ENCODE data around the gene SLC25A39. TPM values are rescaled to one million over a fixed set of nuclear protein-coding genes. Genes with fewer than 3 reads are reported as not detected.

The SLC25A39 gene
- total RNA-seq, 2 donors from 2014 or later = 63.2 to 74.6 TPM

DNA sequence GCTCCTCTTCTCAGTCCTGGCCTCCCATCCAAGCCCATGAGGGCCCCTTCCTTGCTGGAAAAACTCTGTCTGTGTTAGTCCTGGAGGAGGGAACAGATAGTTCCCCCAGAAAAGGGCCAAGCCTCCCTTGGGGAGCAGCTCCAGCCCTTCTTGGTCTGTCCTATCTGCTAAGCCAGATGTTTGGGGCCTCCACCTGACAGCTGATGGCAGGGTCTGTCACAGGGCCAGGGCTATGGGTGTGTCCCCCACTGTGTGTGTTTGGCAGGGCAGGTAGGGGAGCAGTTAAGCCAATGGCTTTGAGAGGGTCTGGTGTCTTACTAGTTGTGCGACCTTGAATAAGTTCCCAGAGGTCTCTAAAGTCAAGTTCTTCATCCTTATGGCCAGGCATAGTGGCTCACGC, 43.1 kb downstream of the SLC25A39 start:
- H3K27me3 ChIP-seq (replicated peaks; ENCODE audit: insufficient read depth) = no peaks in the 10 kb centered on the region
- no peak for ATAC-seq (ENCODE audit: insufficient number of reproducible peaks, low FRiP score, low read depth)
- TF ChIP-seq, protein P1, sequence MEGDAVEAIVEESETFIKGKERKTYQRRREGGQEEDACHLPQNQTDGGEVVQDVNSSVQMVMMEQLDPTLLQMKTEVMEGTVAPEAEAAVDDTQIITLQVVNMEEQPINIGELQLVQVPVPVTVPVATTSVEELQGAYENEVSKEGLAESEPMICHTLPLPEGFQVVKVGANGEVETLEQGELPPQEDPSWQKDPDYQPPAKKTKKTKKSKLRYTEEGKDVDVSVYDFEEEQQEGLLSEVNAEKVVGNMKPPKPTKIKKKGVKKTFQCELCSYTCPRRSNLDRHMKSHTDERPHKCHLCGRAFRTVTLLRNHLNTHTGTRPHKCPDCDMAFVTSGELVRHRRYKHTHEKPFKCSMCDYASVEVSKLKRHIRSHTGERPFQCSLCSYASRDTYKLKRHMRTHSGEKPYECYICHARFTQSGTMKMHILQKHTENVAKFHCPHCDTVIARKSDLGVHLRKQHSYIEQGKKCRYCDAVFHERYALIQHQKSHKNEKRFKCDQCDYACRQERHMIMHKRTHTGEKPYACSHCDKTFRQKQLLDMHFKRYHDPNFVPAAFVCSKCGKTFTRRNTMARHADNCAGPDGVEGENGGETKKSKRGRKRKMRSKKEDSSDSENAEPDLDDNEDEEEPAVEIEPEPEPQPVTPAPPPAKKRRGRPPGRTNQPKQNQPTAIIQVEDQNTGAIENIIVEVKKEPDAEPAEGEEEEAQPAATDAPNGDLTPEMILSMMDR (IDR thresholded peaks at IDR 0.05) = no peak
- no peaks in the 10 kb centered on the region for H3K9me3 ChIP-seq
- no peaks in the 10 kb centered on the region for H3K36me3 ChIP-seq
- no peaks in the 10 kb centered on the region for H3K4me1 ChIP-seq (ENCODE audit: control insufficient read depth in 1 of 2, low read depth in 2 of 2)
- H3K4me3 ChIP-seq = no peak overlapping the region
- no peak for DNase-seq (ENCODE audit: low spot score)
- no peak overlapping the region for H3K27ac ChIP-seq

DNA sequence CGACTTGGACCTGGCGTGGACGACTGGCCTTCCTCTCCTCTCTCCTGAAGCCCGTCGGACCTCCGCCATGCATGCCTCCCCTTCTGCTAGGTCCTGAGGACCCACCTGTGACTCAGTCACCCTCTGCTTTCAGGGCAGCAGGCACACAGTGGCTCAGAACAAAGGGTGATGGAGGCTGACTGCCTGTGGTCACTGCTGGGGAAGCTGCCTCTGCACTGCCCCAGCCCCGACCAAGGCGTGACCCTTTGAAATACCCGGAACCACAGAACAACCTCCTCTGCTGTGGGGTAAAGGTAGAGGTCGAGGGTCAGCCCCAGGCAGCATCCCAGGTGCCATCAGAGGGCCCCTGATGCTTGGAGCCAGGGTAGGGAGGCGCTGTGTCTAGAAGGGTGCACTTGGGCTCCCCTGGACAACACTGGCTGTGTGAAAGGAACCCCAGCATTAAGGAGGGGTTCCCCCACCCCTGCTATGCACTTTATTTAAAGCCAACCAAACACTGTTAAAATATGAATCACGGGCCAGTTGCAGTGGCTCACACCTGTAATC, 44.2 kb downstream of the SLC25A39 start:
- DNase-seq (ENCODE audit: low spot score) = no peak
- Histone ChIP-seq H3K9me3 (no peaks in the 10 kb centered on the region), H3K27me3 (replicated peaks; ENCODE audit: insufficient read depth) (no peaks in the 10 kb centered on the region), H3K4me1 (ENCODE audit: control insufficient read depth in 1 of 2, low read depth in 2 of 2) (no peaks in the 10 kb centered on the region), H3K27ac (no peak overlapping the region), H3K36me3 (no peaks in the 10 kb centered on the region), H3K4me3 (no peak overlapping the region)
- no peak for ATAC-seq (ENCODE audit: insufficient number of reproducible peaks, low FRiP score, low read depth)
- TF ChIP-seq, protein P1 (IDR thresholded peaks at IDR 0.05) = no peak

DNA sequence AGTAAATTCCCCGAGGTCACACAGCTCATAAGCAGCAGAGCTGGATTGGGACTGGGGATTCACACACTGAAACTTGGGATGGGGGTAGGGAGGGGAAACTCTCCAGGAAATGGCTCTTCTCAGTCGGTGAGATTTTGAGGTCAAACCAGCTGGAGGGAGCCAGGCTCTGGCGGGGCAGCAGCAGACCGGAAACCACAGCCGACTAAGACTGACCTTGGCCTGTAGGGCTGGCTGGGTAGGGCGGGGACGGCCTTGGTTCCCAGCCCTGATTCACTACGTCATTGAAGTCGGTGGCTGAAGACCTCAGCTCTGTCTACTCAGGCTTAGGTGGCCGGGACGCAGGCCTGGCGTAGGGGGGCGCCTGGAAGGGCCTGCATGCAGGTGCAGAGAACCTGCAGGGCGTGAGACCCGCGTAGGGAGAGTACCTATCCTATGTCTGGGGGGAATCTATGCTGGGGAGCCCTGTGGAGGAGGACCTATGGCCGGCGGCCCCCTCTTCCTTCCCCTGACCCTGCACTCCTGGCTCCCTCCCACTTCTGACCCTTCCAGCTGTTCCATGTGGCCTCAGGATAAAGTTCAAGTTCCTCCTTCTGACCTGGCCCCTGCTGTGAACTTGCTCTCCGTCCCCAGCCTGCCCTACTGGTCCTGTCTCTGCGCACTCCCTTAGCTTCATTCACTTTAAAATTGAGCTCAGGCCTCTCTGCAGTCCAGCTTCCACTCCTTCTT, 44.8 kb downstream of the SLC25A39 start:
- DNase-seq (ENCODE audit: low spot score) = peak; percentile 12
- no peaks in the 10 kb centered on the region for H3K9me3 ChIP-seq
- no peak for ATAC-seq (ENCODE audit: insufficient number of reproducible peaks, low FRiP score, low read depth)
- TF ChIP-seq, protein P1 (IDR thresholded peaks at IDR 0.05) = no peak
- no peaks in the 10 kb centered on the region for H3K27me3 ChIP-seq (replicated peaks; ENCODE audit: insufficient read depth)
- no peak overlapping the region for H3K4me3 ChIP-seq
- no peaks in the 10 kb centered on the region for H3K4me1 ChIP-seq (ENCODE audit: control insufficient read depth in 1 of 2, low read depth in 2 of 2)
- H3K36me3 ChIP-seq = no peaks in the 10 kb centered on the region
- H3K27ac ChIP-seq = peak overlapping the region in 1 of 2 donors; percentile 17

DNA sequence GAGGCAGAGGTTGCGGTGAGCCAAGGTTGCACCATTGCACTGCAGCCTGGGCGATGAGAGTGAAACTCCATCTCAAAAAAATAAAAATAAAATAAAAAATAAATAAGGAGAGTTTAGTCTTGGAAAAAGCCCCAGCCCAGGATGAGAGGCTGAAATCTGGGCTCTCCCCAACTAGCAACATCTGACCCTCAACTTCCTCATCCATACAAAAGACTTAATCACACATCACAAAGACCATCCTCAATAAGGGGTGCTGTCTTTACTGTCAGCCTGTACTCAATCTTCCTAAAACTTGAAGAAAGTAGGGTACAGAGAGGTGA, 45.3 kb downstream of the SLC25A39 start:
- no peak overlapping the region for H3K4me3 ChIP-seq
- H3K36me3 ChIP-seq = no peaks in the 10 kb centered on the region
- H3K9me3 ChIP-seq = no peaks in the 10 kb centered on the region
- no peaks in the 10 kb centered on the region for H3K27me3 ChIP-seq (replicated peaks; ENCODE audit: insufficient read depth)
- ATAC-seq (ENCODE audit: insufficient number of reproducible peaks, low FRiP score, low read depth) (no peak), DNase-seq (ENCODE audit: low spot score) (no peak)
- TF ChIP-seq, protein P1 (IDR thresholded peaks at IDR 0.05) = no peak
- peak overlapping the region in 1 of 2 donors; percentile 17 for H3K27ac ChIP-seq
- no peaks in the 10 kb centered on the region for H3K4me1 ChIP-seq (ENCODE audit: control insufficient read depth in 1 of 2, low read depth in 2 of 2)

DNA sequence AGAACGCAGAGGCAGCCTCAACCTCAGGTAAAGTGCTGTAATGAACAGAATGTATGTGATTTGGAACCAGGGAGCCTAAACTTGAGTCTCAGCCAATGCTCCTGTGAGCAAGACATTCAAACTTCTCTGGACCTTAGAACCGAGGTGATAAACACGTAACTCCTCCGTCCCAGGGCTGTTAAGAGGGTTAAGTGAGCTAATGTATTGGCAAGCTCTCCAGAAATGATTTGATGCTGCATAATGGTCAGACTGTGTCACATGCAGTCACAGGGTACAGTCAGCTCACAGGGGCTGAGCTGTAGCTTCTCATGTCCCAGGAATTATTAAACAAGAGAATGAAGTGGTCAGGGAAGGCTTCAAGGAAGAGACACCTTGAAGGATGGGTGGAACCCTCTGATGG, 46.6 kb downstream of the SLC25A39 start:
- no peak for ATAC-seq (ENCODE audit: insufficient number of reproducible peaks, low FRiP score, low read depth)
- no peaks in the 10 kb centered on the region for H3K36me3 ChIP-seq

More for the DNA sequence above, 46.6 kb downstream of the SLC25A39 start:
- no peak for DNase-seq (ENCODE audit: low spot score)
- Histone ChIP-seq H3K27me3 (replicated peaks; ENCODE audit: insufficient read depth) (no peaks in the 10 kb centered on the region), H3K9me3 (no peaks in the 10 kb centered on the region), H3K4me3 (no peak overlapping the region), H3K27ac (no peak overlapping the region), H3K4me1 (ENCODE audit: control insufficient read depth in 1 of 2, low read depth in 2 of 2) (no peaks in the 10 kb centered on the region)
- TF ChIP-seq, protein P1 (IDR thresholded peaks at IDR 0.05) = no peak
